Esophagus muscularis mucosa (tissue), 4 donors: ENCODE measurements around the gene ST3GAL3. TPM values are rescaled to one million over a fixed set of nuclear protein-coding genes. Genes with fewer than 3 reads are reported as not detected.

Experiments
- DNase-seq: peaks from one replicate; pipeline ENCODE4 v3.0.0-alpha.2; 2017; ENCODE audit errors: extremely low spot score
- H3K27ac ChIP-seq, 4 donors: fragments of 200-600 bp; sonication (generic); replicated peaks in 1 of 4; 1 replicate in 3 of 4; 2 replicates in 1 of 4; pipeline ENCODE4 v1.5.1; 2016 to 2019; ENCODE audit warnings: mild to moderate bottlenecking in 1 of 4
- H3K27me3 ChIP-seq, 4 donors: fragments of 200-600 bp; sonication (generic); one replicate each; pipeline versions ENCODE4 v1.5.1 to v1.6.0; 2016 to 2019
- H3K36me3 ChIP-seq, 4 donors: fragments of 200-600 bp; sonication (generic); one replicate each; pipeline ENCODE4 v1.5.1; 2016 to 2019
- H3K4me1 ChIP-seq, 4 donors: fragments of 200-600 bp; sonication (generic); one replicate each; pipeline ENCODE4 v1.5.1; 2016 to 2019
- H3K4me3 ChIP-seq, 4 donors: fragments of 200-600 bp; sonication (generic); 1 replicate in 2 of 4; 2 replicates in 2 of 4; pipeline ENCODE4 v1.5.1; 2016 to 2019; ENCODE audit warnings: mild to moderate bottlenecking in 4 of 4, moderate library complexity in 1 of 4
- H3K9me3 ChIP-seq, 4 donors: fragments of 200-600 bp; sonication (generic); 1 replicate in 3 of 4; 2 replicates in 1 of 4; pipeline ENCODE4 v1.5.1; 2016 to 2019
- CTCF ChIP-seq, 3 experiments: fragments of 200-600 bp in 2 of 3; fragments of 450-650 bp in 1 of 3; sonication (generic) in 2 of 3; IDR thresholded peaks; one replicate each; pipeline ENCODE4 v1.5.1; 2017 to 2019; ENCODE audit warnings: antibody characterized with exemption in 3 of 3, mild to moderate bottlenecking in 2 of 3, moderate library complexity in 1 of 3
- EP300 ChIP-seq: sonication (generic); formaldehyde crosslinking; IDR thresholded peaks from one replicate; pipeline ENCODE4 v1.6.1; 2017; ENCODE audit warnings: antibody characterized with exemption
- POLR2A ChIP-seq: fragments of 450-650 bp; IDR thresholded peaks from one replicate; pipeline ENCODE4 v1.6.1; 2017; ENCODE audit warnings: antibody characterized with exemption, moderate library complexity, mild to moderate bottlenecking, low read depth
- POLR2AphosphoS5 ChIP-seq, 2 donors: sonication (generic); formaldehyde crosslinking; IDR thresholded peaks; one replicate each; pipeline ENCODE4 v1.6.1; 2017; ENCODE audit warnings: antibody characterized with exemption in 2 of 2
- WGBS: methylation state at CpG from one replicate; pipeline ENCODE4 v1.1.5; 2018; 5-methylcytosine and 5-hydroxymethylcytosine counted together
- intact Hi-C: fragments of 100-400 bp; cut with DNase I; formaldehyde crosslinking; loops from one replicate; pipeline ENCODE4 v1.15.1; 2023
- total RNA-seq, 4 donors: library from RNA; depleted of rRNA; stranded (reverse); fragments of >200 nt; gene quantifications; one replicate each; pipeline versions ENCODE4 v1.1.0 to v1.2.1, GENCODE V29; 2016

The ST3GAL3 gene, protein sequence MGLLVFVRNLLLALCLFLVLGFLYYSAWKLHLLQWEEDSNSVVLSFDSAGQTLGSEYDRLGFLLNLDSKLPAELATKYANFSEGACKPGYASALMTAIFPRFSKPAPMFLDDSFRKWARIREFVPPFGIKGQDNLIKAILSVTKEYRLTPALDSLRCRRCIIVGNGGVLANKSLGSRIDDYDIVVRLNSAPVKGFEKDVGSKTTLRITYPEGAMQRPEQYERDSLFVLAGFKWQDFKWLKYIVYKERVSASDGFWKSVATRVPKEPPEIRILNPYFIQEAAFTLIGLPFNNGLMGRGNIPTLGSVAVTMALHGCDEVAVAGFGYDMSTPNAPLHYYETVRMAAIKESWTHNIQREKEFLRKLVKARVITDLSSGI
- total RNA-seq: 10 to 100 TPM; 23.3 to 37.1 (median 30.1) TPM

- Histone ChIP-seq H3K27ac (peak within 1 kb of the TSS; percentile 86 to 95 (median 88)), H3K4me3 (peak within 1 kb of the TSS; percentile 68 to 93 (median 82)), H3K9me3 (no peaks in the 10 kb centered on the region), H3K36me3 (peaks cover 15 to 36% (median 30%) of the 10 kb centered on the region in 4 donors), H3K27me3 (no peaks in the 10 kb centered on the region), H3K4me1 (peaks cover 19 to 41% (median 35%) of the 10 kb centered on the region in 4 donors)
- 0% methylated on average over 22 of the region's 103 CpGs for WGBS
- DNase-seq: peak; percentile 96
- TF ChIP-seq CTCF (IDR thresholded peaks at IDR 0.05): peak in 1 of 3 experiments; percentile 11
- TF ChIP-seq POLR2AphosphoS5 (IDR thresholded peaks at IDR 0.05): peak; percentile 84 to 85
- TF ChIP-seq EP300: no peak
- TF ChIP-seq POLR2A: no peak
- intact Hi-C loops: no loop called here
Observed at GRCh38 chr1:43707190-43708001, at the start of gene ST3GAL3. Gene ST3GAL3 (plus strand): TSS chr1:43707536. CDS start chr1:43736263, 28,727 bp downstream.

GRCh38 chr1:43659212-43660166 is 47.8 kb upstream of the ST3GAL3 start:
- H3K4me1 ChIP-seq: no peaks in the 10 kb centered on the region
- H3K27me3 ChIP-seq: no peaks in the 10 kb centered on the region
- no peak for DNase-seq
- H3K27ac ChIP-seq: no peak overlapping the region
- TF ChIP-seq POLR2A: no peak
- no peak for TF ChIP-seq CTCF (IDR thresholded peaks at IDR 0.05)
- TF ChIP-seq POLR2AphosphoS5 (IDR thresholded peaks at IDR 0.05): no peak
- no peak for TF ChIP-seq EP300
- no peaks in the 10 kb centered on the region for H3K9me3 ChIP-seq
- peaks cover 86 to 100% (median 98%) of the 10 kb centered on the region in 4 donors for H3K36me3 ChIP-seq
- H3K4me3 ChIP-seq: no peak overlapping the region
- 84% methylated on average over 14 of the region's 14 CpGs for WGBS
- intact Hi-C loops: no loop called here

DNA sequence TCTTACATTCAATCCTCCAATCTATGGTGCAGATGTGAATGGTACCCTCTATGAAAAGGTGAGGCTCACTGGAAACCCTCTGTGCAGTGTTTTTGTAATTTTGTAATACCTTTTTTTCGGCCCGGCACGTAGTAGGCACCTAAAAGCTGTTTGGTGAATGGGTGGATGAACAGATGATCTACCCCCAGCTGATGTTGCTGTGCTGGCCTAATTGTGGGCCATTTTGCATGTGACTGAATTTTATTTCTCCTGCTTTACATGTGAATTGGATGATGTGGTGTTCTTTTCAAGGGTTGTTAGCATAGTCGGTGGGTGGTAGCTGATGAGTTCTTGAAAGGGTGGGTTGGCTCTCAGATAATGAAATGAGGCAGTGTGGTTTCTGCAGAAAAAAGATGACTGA is 47.0 kb upstream of the ST3GAL3 start:
- Histone ChIP-seq H3K36me3 (peaks cover 85 to 100% (median 97%) of the 10 kb centered on the region in 4 donors), H3K27ac (no peak overlapping the region), H3K4me3 (no peak overlapping the region), H3K9me3 (no peaks in the 10 kb centered on the region), H3K27me3 (no peaks in the 10 kb centered on the region), H3K4me1 (no peaks in the 10 kb centered on the region)
- 79% methylated on average over 4 of the region's 4 CpGs for WGBS
- TF ChIP-seq EP300 (no peak), POLR2A (no peak), POLR2AphosphoS5 (IDR thresholded peaks at IDR 0.05) (no peak), CTCF (IDR thresholded peaks at IDR 0.05) (no peak)
- intact Hi-C loops: no loop called here
- DNase-seq: no peak

GRCh38 chr1:43664369-43664768 is 43.0 kb upstream of the ST3GAL3 start:
- Histone ChIP-seq H3K27ac (no peak overlapping the region), H3K36me3 (peaks cover 83 to 100% (median 97%) of the 10 kb centered on the region in 4 donors), H3K27me3 (no peaks in the 10 kb centered on the region), H3K9me3 (no peaks in the 10 kb centered on the region), H3K4me1 (no peaks in the 10 kb centered on the region), H3K4me3 (no peak overlapping the region)
- no peak for DNase-seq
- TF ChIP-seq EP300 (no peak), POLR2A (no peak), POLR2AphosphoS5 (IDR thresholded peaks at IDR 0.05) (no peak), CTCF (IDR thresholded peaks at IDR 0.05) (no peak)
- intact Hi-C loops: no loop called here
- 82% methylated on average over 4 of the region's 4 CpGs for WGBS
